GM19193 (cell line): ENCODE results near the gene RUNX3.

ENCODE experiments used
- POLR2A ChIP-seq: IDR thresholded peaks from 4 replicates; pipeline ENCODE4 v1.6.1; 2011; ENCODE audit not compliant: insufficient read depth, insufficient read length; ENCODE audit errors: extremely low read depth

Gene RUNX3

GRCh38 chr1:24908591-24909259 is 21.4 kb downstream of the RUNX3 start:
- peak; percentile 35 for TF ChIP-seq POLR2A

GRCh38 chr1:24906760-24907490 is 23.2 kb downstream of the RUNX3 start:
- TF ChIP-seq POLR2A: no peak

DNA sequence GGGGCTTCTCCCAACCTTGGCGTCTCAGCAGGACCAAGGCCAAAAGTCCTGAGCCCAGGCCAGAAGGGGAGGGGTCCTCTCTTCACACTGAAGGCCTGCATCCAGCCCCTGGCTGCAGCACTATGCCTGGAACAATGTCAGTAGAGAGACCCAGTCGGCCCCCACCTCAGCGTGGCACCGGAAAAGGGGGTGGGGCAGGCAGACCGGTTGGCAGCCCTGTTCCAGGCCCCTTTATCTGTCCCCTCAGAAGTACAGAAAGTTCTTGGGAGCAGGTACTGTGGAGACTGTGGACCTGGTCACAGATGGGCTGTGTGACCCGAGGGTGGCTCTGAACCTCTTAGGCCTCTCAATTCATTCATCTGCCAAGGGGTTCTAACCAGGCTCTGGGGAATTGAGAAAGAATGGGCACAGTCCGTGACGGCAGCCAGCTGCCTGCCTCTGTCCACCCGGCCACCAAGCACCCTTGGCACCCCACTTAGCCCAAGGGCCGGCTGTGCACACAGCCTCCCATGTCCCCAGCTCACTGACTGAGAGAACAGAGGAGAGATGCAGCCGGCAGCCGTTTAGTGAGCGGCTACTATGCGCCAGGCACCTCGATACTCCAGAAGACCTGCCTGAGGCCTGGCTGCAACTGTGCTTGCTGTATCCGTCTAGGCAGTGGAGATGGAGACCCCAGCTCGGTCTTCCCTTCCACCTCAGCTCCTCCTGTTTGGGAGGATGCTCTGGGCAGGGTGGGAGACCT is 23.9 kb downstream of the RUNX3 start:
- TF ChIP-seq POLR2A: no peak

DNA sequence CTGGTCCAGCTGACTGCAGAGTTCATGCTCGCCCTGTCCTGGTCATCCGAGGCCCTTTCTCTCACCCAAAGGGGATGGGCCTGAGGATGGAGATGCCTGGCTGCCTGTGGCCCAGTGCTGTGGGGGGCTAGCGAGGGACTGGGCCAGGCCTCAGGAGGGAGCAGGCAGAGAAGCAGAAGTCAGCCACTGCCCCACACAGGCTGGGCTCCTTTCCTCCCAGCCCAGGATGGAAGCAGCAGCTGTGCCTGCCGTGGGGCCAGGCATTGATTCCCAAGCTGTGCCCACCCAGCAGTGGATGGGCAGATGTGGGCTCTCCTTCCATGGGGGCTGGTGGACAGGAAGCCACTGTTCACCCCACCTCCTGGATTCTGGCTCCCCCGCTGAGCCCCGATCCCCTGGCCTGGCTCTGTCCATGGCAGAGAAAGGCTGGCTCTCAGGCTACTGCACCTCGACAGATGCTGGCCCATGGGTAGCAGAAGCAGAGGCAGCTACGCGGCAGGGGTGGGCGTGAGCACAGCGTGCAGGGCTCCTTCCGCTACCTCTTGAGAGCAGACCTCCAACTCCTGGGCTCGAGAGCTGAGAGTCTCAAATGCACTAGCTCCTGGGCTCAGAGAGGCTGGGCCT is 24.6 kb downstream of the RUNX3 start:
- TF ChIP-seq POLR2A: no peak

DNA sequence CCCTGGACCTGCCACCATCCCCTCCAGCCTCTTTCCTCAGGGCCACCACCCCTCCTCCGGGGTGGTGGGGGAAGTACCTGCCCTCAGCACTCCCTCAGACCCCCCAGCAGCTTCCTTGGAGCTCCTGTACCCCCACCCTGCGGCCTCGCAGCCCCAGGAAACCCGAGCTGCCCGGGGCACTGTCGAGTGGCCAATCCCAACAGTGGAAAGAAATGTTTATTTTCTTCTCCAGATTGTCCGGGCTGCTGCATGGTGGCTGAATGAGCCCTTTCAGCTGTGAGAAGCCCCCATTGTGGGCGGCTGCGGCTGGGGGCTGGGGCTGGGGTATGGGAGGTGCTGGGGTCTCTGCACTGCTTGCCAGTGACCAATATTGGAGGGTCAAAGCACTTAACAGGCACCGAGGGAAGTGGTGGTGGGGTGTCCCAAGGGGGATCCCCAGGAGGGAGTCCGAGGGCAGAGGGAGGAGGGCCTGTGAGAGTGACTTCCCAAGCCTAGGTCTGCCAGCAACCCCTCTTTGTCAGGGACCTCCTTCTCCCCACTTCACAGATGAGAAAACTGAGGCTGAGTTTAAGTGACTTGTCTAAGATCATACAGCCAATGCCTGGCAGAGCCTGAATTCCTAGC is 25.2 kb downstream of the RUNX3 start:
- no peak for TF ChIP-seq POLR2A

DNA sequence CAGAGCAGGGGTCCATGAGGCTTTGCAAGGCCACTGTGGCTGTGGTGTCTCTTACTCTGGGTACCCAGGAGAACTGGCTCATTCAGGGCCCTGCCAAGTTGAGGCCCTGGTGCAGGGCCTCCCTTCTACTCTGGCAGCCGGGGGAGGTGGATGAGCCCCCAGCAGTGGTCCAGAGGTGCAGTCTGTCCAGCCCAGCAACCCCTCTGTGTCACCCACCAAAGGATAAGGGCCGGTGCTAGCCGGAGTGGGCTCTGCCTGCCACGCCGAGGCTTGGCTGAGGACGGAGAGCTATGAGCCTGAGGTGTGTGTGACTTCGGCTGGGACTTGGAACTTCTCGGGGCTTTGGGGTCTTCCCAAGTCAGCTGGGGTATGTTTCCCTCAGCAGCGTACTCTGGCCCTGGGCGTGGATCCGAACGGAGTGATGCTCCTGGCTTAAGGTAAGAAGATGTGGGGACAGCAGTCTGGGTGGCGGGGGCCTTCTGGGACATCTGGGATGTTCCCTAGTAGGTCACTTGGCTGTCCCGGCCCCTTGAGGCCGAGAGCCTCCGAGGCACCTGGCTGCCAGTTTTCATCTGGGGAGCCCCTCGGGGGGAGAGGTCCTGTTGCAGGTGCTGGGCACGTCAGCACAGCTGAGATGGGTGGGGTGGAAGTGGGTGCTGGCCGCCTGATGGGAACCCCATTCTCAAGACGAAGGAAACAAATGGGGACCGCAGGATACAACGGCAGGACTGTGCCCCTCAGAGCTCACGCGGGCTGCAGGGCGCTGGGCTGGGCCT is 25.9 kb downstream of the RUNX3 start:
- TF ChIP-seq POLR2A: no peak

DNA sequence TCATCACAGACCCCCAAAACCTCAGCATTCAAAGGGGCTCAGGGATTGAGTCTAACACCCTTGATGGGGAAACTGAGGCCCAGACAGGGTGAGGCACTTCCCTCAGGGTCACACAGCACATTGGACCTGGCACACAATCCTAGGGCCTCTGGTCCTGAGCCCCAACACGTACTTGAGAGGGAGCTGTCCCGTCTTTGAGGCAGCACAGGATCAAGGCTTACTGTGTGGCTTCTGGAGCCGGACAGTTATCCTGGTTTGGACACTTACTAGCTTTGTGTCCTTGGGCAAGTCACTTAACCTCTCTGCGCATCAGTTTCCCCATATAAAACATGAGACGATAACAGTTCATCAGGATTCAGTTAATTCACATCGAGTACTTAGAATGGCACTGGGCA is 26.5 kb downstream of the RUNX3 start:
- no peak for TF ChIP-seq POLR2A

DNA sequence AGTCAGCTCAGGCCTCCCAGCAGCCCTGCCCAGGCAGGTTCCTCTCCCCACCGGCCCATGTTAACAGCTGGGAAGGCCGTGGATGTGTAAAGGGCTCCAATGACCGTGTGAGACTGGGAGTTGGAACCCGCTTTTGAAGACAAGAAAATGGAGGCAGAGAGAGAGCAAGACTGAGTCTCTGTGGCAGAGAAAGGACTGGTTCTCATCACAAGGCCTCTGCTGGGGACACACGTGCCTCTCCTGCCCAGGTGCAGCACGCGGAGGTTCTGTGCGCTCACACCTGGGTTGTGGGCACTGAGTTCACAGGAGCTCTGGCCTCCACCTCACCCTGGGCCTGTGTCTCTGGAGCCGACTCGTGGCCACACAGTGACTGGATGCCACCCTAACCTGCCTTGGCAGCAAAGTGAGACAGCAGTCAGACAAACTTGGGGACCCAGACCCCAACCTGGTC is 27.0 kb downstream of the RUNX3 start:
- TF ChIP-seq POLR2A: no peak

GRCh38 chr1:24902471-24902891 is 27.6 kb downstream of the RUNX3 start:
- no peak for TF ChIP-seq POLR2A

- peak; percentile 34 for TF ChIP-seq POLR2A
These were observed 28.1 kb downstream of the RUNX3 start for GRCh38 chr1:24901791-24902470.

DNA sequence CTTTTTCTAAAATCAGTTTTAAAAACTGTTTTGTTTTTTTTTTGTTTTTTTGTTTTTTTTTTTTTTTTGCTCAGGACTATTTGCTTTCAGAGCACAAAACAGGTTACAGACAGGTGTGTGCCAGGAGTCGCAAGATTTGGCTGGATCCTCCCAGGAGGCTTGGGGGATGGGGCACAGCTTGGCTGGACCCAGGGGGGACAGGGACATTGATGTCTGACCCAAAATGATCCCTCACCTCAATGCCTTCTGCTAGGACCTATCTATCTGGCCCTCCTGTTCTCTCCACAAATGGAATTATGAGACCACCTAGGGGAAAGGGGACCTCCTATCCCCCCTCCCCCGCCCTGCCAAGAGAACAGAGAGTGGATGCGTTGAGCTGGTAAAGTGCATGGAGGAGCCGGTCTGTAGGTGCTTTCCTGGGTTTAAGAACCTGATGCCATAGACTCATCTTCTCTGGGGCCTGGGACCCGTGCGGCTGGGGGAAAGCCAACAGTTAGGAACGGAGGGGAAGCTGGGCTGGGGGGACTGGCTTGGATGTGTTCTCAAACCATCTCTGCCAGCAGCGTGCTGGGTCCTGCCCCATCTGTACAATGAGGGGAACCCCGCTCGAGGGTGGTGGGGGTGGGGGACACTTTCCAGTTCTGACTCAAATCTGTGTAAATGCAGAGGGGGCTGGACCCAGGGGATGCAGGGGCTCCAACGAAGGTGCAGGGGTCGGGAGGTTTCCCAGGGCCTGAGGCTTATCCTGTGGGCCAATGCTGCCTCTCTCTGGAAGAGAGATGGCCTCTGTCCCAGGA is 28.9 kb downstream of the RUNX3 start:
- no peak for TF ChIP-seq POLR2A

- peak; percentile 67 for TF ChIP-seq POLR2A
These were observed 29.6 kb downstream of the RUNX3 start for GRCh38 chr1:24900486-24900849.
